ENCODE results near the gene IL1F10. TPM values are rescaled to one million over a fixed set of nuclear protein-coding genes. Genes with fewer than 3 reads are reported as not detected.

IL1F10 gene
- total and polyA plus RNA-seq, 2 experiments from 2014 or later: not detected

- no peaks in the 10 kb centered on the region for H3K36me3 ChIP-seq (replicated peaks; ENCODE audit: insufficient read depth, low read depth)
- no peak overlapping the region for H3K4me3 ChIP-seq
- no peak for TF ChIP-seq CTCF (IDR thresholded peaks at IDR 0.05; ENCODE audit: poor library complexity)
- TF ChIP-seq EZH2 (IDR thresholded peaks at IDR 0.05; ENCODE audit: borderline replicate concordance): no peak
- TF ChIP-seq EZH2phosphoT487 (IDR thresholded peaks at IDR 0.05; ENCODE audit: low read depth, severe bottlenecking, unreplicated experiment): no peak
- no peaks in the 10 kb centered on the region for H3K9me3 ChIP-seq (ENCODE audit: low read depth)
- H3K27ac ChIP-seq: no peak overlapping the region
- peaks cover 9% of the 10 kb centered on the region for H3K4me1 ChIP-seq (ENCODE audit: insufficient read depth)
- H3K9me2 ChIP-seq (replicated peaks; ENCODE audit: insufficient read depth): no peaks in the 10 kb centered on the region
- H2AFZ ChIP-seq: no peak overlapping the region
- no peaks in the 10 kb centered on the region for H3K79me2 ChIP-seq
- H4K20me1 ChIP-seq (ENCODE audit: insufficient read depth, poor library complexity, severe bottlenecking): no peaks in the 10 kb centered on the region
- no peaks in the 10 kb centered on the region for H3K27me3 ChIP-seq
- 77% methylated on average over 6 of the region's 6 CpGs for WGBS (ENCODE audit: low lambda C conversion rate, missing lambda C conversion rate)
- H3K4me2 ChIP-seq: no peak overlapping the region
- DNase-seq (ENCODE audit: low spot score): no peak
Observed at GRCh38 chr2:113114224-113114945, 46.6 kb downstream of the IL1F10 start.

GRCh38 chr2:113114996-113115395, 47.2 kb downstream of the IL1F10 start:
- WGBS (ENCODE audit: low lambda C conversion rate, missing lambda C conversion rate): 43% methylated on average over 4 of the region's 4 CpGs
- Histone ChIP-seq H2AFZ (no peak overlapping the region), H3K4me2 (no peak overlapping the region)

GRCh38 chr2:113116100-113116958, 48.6 kb downstream of the IL1F10 start:
- no peak overlapping the region for H3K27ac ChIP-seq

More at GRCh38 chr2:113114996-113115395, 47.2 kb downstream of the IL1F10 start:
- Histone ChIP-seq H3K36me3 (replicated peaks; ENCODE audit: insufficient read depth, low read depth) (no peaks in the 10 kb centered on the region), H3K9me3 (ENCODE audit: low read depth) (no peaks in the 10 kb centered on the region), H3K4me1 (ENCODE audit: insufficient read depth) (peaks cover 9% of the 10 kb centered on the region), H3K27me3 (no peaks in the 10 kb centered on the region), H3K27ac (no peak overlapping the region), H3K9me2 (replicated peaks; ENCODE audit: insufficient read depth) (no peaks in the 10 kb centered on the region), H3K4me3 (no peak overlapping the region), H3K79me2 (no peaks in the 10 kb centered on the region), H4K20me1 (ENCODE audit: insufficient read depth, poor library complexity, severe bottlenecking) (no peaks in the 10 kb centered on the region)
- TF ChIP-seq CTCF (IDR thresholded peaks at IDR 0.05; ENCODE audit: poor library complexity): no peak
- no peak for TF ChIP-seq EZH2 (IDR thresholded peaks at IDR 0.05; ENCODE audit: borderline replicate concordance)
- no peak for TF ChIP-seq EZH2phosphoT487 (IDR thresholded peaks at IDR 0.05; ENCODE audit: low read depth, severe bottlenecking, unreplicated experiment)
- no peak for DNase-seq (ENCODE audit: low spot score)

More at GRCh38 chr2:113116100-113116958, 48.6 kb downstream of the IL1F10 start:
- H3K79me2 ChIP-seq: no peaks in the 10 kb centered on the region
- no peak for TF ChIP-seq CTCF (IDR thresholded peaks at IDR 0.05; ENCODE audit: poor library complexity)
- TF ChIP-seq EZH2phosphoT487 (IDR thresholded peaks at IDR 0.05; ENCODE audit: low read depth, severe bottlenecking, unreplicated experiment): no peak
- TF ChIP-seq EZH2 (IDR thresholded peaks at IDR 0.05; ENCODE audit: borderline replicate concordance): no peak
- H3K9me3 ChIP-seq (ENCODE audit: low read depth): no peaks in the 10 kb centered on the region
- H3K4me2 ChIP-seq: no peak overlapping the region
- no peaks in the 10 kb centered on the region for H3K9me2 ChIP-seq (replicated peaks; ENCODE audit: insufficient read depth)
- peaks cover 9% of the 10 kb centered on the region for H3K4me1 ChIP-seq (ENCODE audit: insufficient read depth)
- DNase-seq (ENCODE audit: low spot score): no peak
- 91% methylated on average over 7 of the region's 10 CpGs for WGBS (ENCODE audit: low lambda C conversion rate, missing lambda C conversion rate)
- H3K4me3 ChIP-seq: no peak overlapping the region
- H3K27me3 ChIP-seq: no peaks in the 10 kb centered on the region
- no peaks in the 10 kb centered on the region for H4K20me1 ChIP-seq (ENCODE audit: insufficient read depth, poor library complexity, severe bottlenecking)
- no peaks in the 10 kb centered on the region for H3K36me3 ChIP-seq (replicated peaks; ENCODE audit: insufficient read depth, low read depth)
- H2AFZ ChIP-seq: no peak overlapping the region

Data from hepatocyte (in vitro differentiated cells).